ENCODE results near the gene SLC38A3.

GRCh38 chr3:50177346-50177745 lies 27.7 kb upstream of the SLC38A3 start:
- no peak for TF ChIP-seq POLR2A (IDR thresholded peaks at IDR 0.05)
- no peak for TF ChIP-seq CTCF (IDR thresholded peaks at IDR 0.05)
